H1 (cell line): Measurements from ENCODE around the gene RNU6-9. TPM values are rescaled to one million over a fixed set of nuclear protein-coding genes. Genes with fewer than 3 reads are reported as not detected.

Experiments
- GTF2F1 ChIP-seq: IDR thresholded peaks from 2 replicates; pipeline ENCODE4 v1.6.1; 2012; ENCODE audit warnings: low read depth, low read length, improper control_type of control experiment, borderline replicate concordance
- KDM4A ChIP-seq: IDR thresholded peaks from one replicate; pipeline ENCODE4 v1.7.1; 2012; ENCODE audit warnings: low read depth, mild to moderate bottlenecking, moderate library complexity, low read length, inconsistent platforms; ENCODE audit not compliant: severe bottlenecking
- MAFK ChIP-seq: IDR thresholded peaks from 2 replicates; pipeline ENCODE4 v1.6.1; 2012; ENCODE audit warnings: low read depth, mild to moderate bottlenecking, improper control_type of control experiment, low read length
- NRF1 ChIP-seq: IDR thresholded peaks from 2 replicates; pipeline ENCODE4 v1.6.1; 2011; ENCODE audit warnings: mild to moderate bottlenecking, low read depth, low read length, improper control_type of control experiment
- RFX5 ChIP-seq: IDR thresholded peaks from 2 replicates; pipeline ENCODE4 v1.6.1; 2011; ENCODE audit warnings: low read depth, low read length, improper control_type of control experiment, borderline replicate concordance
- USF2 ChIP-seq: IDR thresholded peaks from 2 replicates; pipeline ENCODE4 v1.6.1; 2011; ENCODE audit warnings: low read length, improper control_type of control experiment
- YY1 ChIP-seq: IDR thresholded peaks from 2 replicates; pipeline ENCODE4 v1.6.1; 2011; ENCODE audit warnings: low read depth, mild to moderate bottlenecking, low read length
- polyA plus RNA-seq, 7 experiments: library from polyadenylated mRNA; depleted of rRNA in 3 of 7; stranded (reverse) in 5 of 7; unstranded in 2 of 7; fragments of >200 nt in 5 of 7; fragments of 200-250 nt in 2 of 7; gene quantifications; 1 replicate in 5 of 7; 2 replicates in 1 of 7; 4 replicates in 1 of 7; pipeline versions ENCODE4 v1.2.1 to v1.2.3, GENCODE V29; 2011 to 2013; ENCODE audit warnings: missing spikeins in 2 of 7, mixed read lengths in 2 of 7
- small RNA-seq: library from polyadenylated mRNA; stranded (forward); fragments of <200 nt; extraction: miRNeasy Mini kit (QIAGEN cat#:217004); gene quantifications from one replicate; pipeline ENCODE3, GENCODE V24; 2013; ENCODE audit not compliant: insufficient read depth
- total RNA-seq: library from RNA; stranded (reverse); fragmentation: NEBNext Ultra II Directional; extraction: Animal tissue kit (Norgen Biotek cat#: 25700); gene quantifications from 2 replicates; pipeline ENCODE4 v1.2.1, GENCODE V29; 2021

Gene RNU6-9
- total and polyA plus RNA-seq, 2 of the 8 experiments (the other 6 are each of a cell fraction or from before 2014, with no cell fraction given), result not detected

- TF ChIP-seq YY1 (no peak), KDM4A (no peak), GTF2F1 (no peak), NRF1 (no peak), RFX5 (no peak), MAFK (no peak), USF2 (no peak)
Measured at GRCh38 chr19:942133-942645, 48.9 kb downstream of the RNU6-9 start (continued).

Small RNA genes within 50 kb of the gene (small RNA-seq; reads per million reads assigned to genes)
- gene RNU6-9, result not detected

Other genes starting within 250 kb of the RNU6-9 start
- gene RNF126, start 230.3 kb upstream of the RNU6-9 start, total RNA-seq, result 64.7 and 68.0 TPM in 2 replicates
- gene RNF126, start 230.3 kb upstream of the RNU6-9 start, polyA plus RNA-seq (2011; rRNA removed), result 21.8 and 56.5 TPM in 2 replicates
- gene FSTL3, start 217.1 kb upstream of the RNU6-9 start, total RNA-seq, result 7.5 and 8.1 TPM in 2 replicates
- 11.8 and 18.4 TPM in 2 replicates for gene FSTL3, start 217.1 kb upstream of the RNU6-9 start, polyA plus RNA-seq (2011; rRNA removed)
- gene PRSS57, start 198.0 kb upstream of the RNU6-9 start, total RNA-seq, result not detected in 2 replicates
- gene PRSS57, start 198.0 kb upstream of the RNU6-9 start, polyA plus RNA-seq (2011; rRNA removed), result 0.09 TPM in 1 of 2 replicates, not detected in the other
- 16.5 TPM in 2 replicates for gene PALM, start 184.5 kb upstream of the RNU6-9 start, total RNA-seq
- 5.7 and 13.0 TPM in 2 replicates for gene PALM, start 184.5 kb upstream of the RNU6-9 start, polyA plus RNA-seq (2011; rRNA removed)
- gene MISP, start 142.4 kb upstream of the RNU6-9 start, total RNA-seq, result 0.43 and 0.54 TPM in 2 replicates
- gene MISP, start 142.4 kb upstream of the RNU6-9 start, polyA plus RNA-seq (2011; rRNA removed), result 0.45 and 0.52 TPM in 2 replicates
- 873 and 888 TPM in 2 replicates for gene PTBP1, start 96.0 kb upstream of the RNU6-9 start, total RNA-seq
- gene PTBP1, start 96.0 kb upstream of the RNU6-9 start, polyA plus RNA-seq (2011; rRNA removed), result 528 and 645 TPM in 2 replicates
- gene PLPPR3, start 71.5 kb upstream of the RNU6-9 start, total RNA-seq, result 66.2 and 71.7 TPM in 2 replicates
- 76.4 and 109 TPM in 2 replicates for gene PLPPR3, start 71.5 kb upstream of the RNU6-9 start, polyA plus RNA-seq (2011; rRNA removed)
- gene AZU1, start 65.6 kb upstream of the RNU6-9 start, total RNA-seq, result 0.80 and 1.7 TPM in 2 replicates
- 1.3 and 2.7 TPM in 2 replicates for gene AZU1, start 65.6 kb upstream of the RNU6-9 start, polyA plus RNA-seq (2011; rRNA removed)
- 0.39 and 0.42 TPM in 2 replicates for gene PRTN3, start 52.5 kb upstream of the RNU6-9 start, total RNA-seq
- gene PRTN3, start 52.5 kb upstream of the RNU6-9 start, polyA plus RNA-seq (2011; rRNA removed), result 2.1 and 3.1 TPM in 2 replicates
- not detected in 2 replicates for gene ELANE, start 41.2 kb upstream of the RNU6-9 start, total RNA-seq
- not detected in 2 replicates for gene ELANE, start 41.2 kb upstream of the RNU6-9 start, polyA plus RNA-seq (2011; rRNA removed)
- gene CFD, start 33.8 kb upstream of the RNU6-9 start, total RNA-seq, result 1.7 TPM in 2 replicates
- 2.8 and 4.6 TPM in 2 replicates for gene CFD, start 33.8 kb upstream of the RNU6-9 start, polyA plus RNA-seq (2011; rRNA removed)
- gene MED16, start 297 bp upstream of the RNU6-9 start, total RNA-seq, result 51.0 and 55.9 TPM in 2 replicates
- gene MED16, start 297 bp upstream of the RNU6-9 start, polyA plus RNA-seq (2011; rRNA removed), result 67.2 and 134 TPM in 2 replicates
- 76.1 and 76.8 TPM in 2 replicates for gene R3HDM4, start 19.7 kb downstream of the RNU6-9 start, total RNA-seq
- 102 and 151 TPM in 2 replicates for gene R3HDM4, start 19.7 kb downstream of the RNU6-9 start, polyA plus RNA-seq (2011; rRNA removed)
- gene KISS1R, start 23.8 kb downstream of the RNU6-9 start, total RNA-seq, result 2.3 and 2.6 TPM in 2 replicates
- 2.7 and 5.1 TPM in 2 replicates for gene KISS1R, start 23.8 kb downstream of the RNU6-9 start, polyA plus RNA-seq (2011; rRNA removed)
- gene ARID3A, start 32.6 kb downstream of the RNU6-9 start, total RNA-seq, result 77.4 and 78.4 TPM in 2 replicates
- 40.5 and 59.3 TPM in 2 replicates for gene ARID3A, start 32.6 kb downstream of the RNU6-9 start, polyA plus RNA-seq (2011; rRNA removed)
- gene WDR18, start 90.9 kb downstream of the RNU6-9 start, total RNA-seq, result 87.7 and 90.1 TPM in 2 replicates
- gene WDR18, start 90.9 kb downstream of the RNU6-9 start, polyA plus RNA-seq (2011; rRNA removed), result 177 and 264 TPM in 2 replicates
- gene GRIN3B, start 106.9 kb downstream of the RNU6-9 start, total RNA-seq, result 0.45 and 0.63 TPM in 2 replicates
- 1.0 and 2.0 TPM in 2 replicates for gene GRIN3B, start 106.9 kb downstream of the RNU6-9 start, polyA plus RNA-seq (2011; rRNA removed)
- 140 and 142 TPM in 2 replicates for gene TMEM259, start 127.6 kb downstream of the RNU6-9 start, total RNA-seq
- 243 and 343 TPM in 2 replicates for gene TMEM259, start 127.6 kb downstream of the RNU6-9 start, polyA plus RNA-seq (2011; rRNA removed)
- not detected in 2 replicates for gene RNU6-2, start 128.0 kb downstream of the RNU6-9 start, total RNA-seq
- gene RNU6-2, start 128.0 kb downstream of the RNU6-9 start, polyA plus RNA-seq (2011; rRNA removed), result not detected in 2 replicates
- 522 and 551 TPM in 2 replicates for gene CNN2, start 133.1 kb downstream of the RNU6-9 start, total RNA-seq
- 189 and 349 TPM in 2 replicates for gene CNN2, start 133.1 kb downstream of the RNU6-9 start, polyA plus RNA-seq (2011; rRNA removed)
- 25.6 and 29.7 TPM in 2 replicates for gene ABCA7, start 146.6 kb downstream of the RNU6-9 start, total RNA-seq
- 10.4 and 17.4 TPM in 2 replicates for gene ABCA7, start 146.6 kb downstream of the RNU6-9 start, polyA plus RNA-seq (2011; rRNA removed)
- 41.8 and 43.6 TPM in 2 replicates for gene ARHGAP45, start 173.7 kb downstream of the RNU6-9 start, total RNA-seq
- gene ARHGAP45, start 173.7 kb downstream of the RNU6-9 start, polyA plus RNA-seq (2011; rRNA removed), result 31.4 and 40.2 TPM in 2 replicates
- gene POLR2E, start 201.9 kb downstream of the RNU6-9 start, total RNA-seq, result 274 and 281 TPM in 2 replicates
- gene POLR2E, start 201.9 kb downstream of the RNU6-9 start, polyA plus RNA-seq (2011; rRNA removed), result 381 and 483 TPM in 2 replicates
- 342 and 355 TPM in 2 replicates for gene GPX4, start 210.5 kb downstream of the RNU6-9 start, total RNA-seq
- 693 and 947 TPM in 2 replicates for gene GPX4, start 210.5 kb downstream of the RNU6-9 start, polyA plus RNA-seq (2011; rRNA removed)